HG03159 (cell line): ENCODE data around the gene LAMB1.
"Not testable (repeated sequence)": the region's sequence is repeated elsewhere in the genome, so short reads cannot be mapped to it uniquely, and the experiment has no call there.

ENCODE experiments used
- ATAC-seq: cut with Tn5 transposase; IDR thresholded peaks from one replicate; pipeline ENCODE4 v1.9.1; 2021; ENCODE audit warnings: mild to moderate bottlenecking, moderate library complexity; ENCODE audit not compliant: unreplicated experiment

The LAMB1 gene

GRCh38 chr7:107973861-107974260 is 29.1 kb downstream of the LAMB1 start:
- ATAC-seq: no peak

GRCh38 chr7:107972941-107973376 is 30.0 kb downstream of the LAMB1 start:
- ATAC-seq: no peak

GRCh38 chr7:107972075-107972482 is 30.9 kb downstream of the LAMB1 start:
- no peak for ATAC-seq

- no peak for ATAC-seq
These were observed 31.3 kb downstream of the LAMB1 start for GRCh38 chr7:107971613-107972012.

- no peak for ATAC-seq
These were observed 31.9 kb downstream of the LAMB1 start for GRCh38 chr7:107971100-107971499.

GRCh38 chr7:107969856-107970255 is 33.1 kb downstream of the LAMB1 start:
- no peak for ATAC-seq

GRCh38 chr7:107968449-107968848 is 34.5 kb downstream of the LAMB1 start:
- no peak for ATAC-seq

GRCh38 chr7:107967420-107967819 is 35.5 kb downstream of the LAMB1 start:
- no peak for ATAC-seq

- no peak for ATAC-seq
These were observed 36.2 kb downstream of the LAMB1 start for GRCh38 chr7:107966711-107967110.

- no peak for ATAC-seq
These were observed 38.5 kb downstream of the LAMB1 start for GRCh38 chr7:107964510-107964909.

GRCh38 chr7:107962817-107963216 is 40.1 kb downstream of the LAMB1 start:
- ATAC-seq: no peak

- no peak for ATAC-seq
These were observed 41.6 kb downstream of the LAMB1 start for GRCh38 chr7:107961405-107961804.

GRCh38 chr7:107960272-107960671 is 42.7 kb downstream of the LAMB1 start:
- no peak for ATAC-seq

- ATAC-seq: no peak
These were observed 43.4 kb downstream of the LAMB1 start for GRCh38 chr7:107959527-107959898.

GRCh38 chr7:107958764-107959526 is 44.0 kb downstream of the LAMB1 start:
- no peak for ATAC-seq

- no peak for ATAC-seq
These were observed 45.5 kb downstream of the LAMB1 start for GRCh38 chr7:107957436-107957835.

- not testable (repeated sequence) for ATAC-seq
These were observed 46.0 kb downstream of the LAMB1 start for GRCh38 chr7:107956950-107957349.

GRCh38 chr7:107955394-107955793 is 47.6 kb downstream of the LAMB1 start:
- ATAC-seq: no peak

- ATAC-seq: no peak
These were observed 49.0 kb downstream of the LAMB1 start for GRCh38 chr7:107953924-107954303.

- no peak for ATAC-seq
These were observed 49.6 kb downstream of the LAMB1 start for GRCh38 chr7:107953265-107953923.

- no peak for ATAC-seq
These were observed 51.1 kb downstream of the LAMB1 start for GRCh38 chr7:107951896-107952295.

- no peak for ATAC-seq
These were observed 51.7 kb downstream of the LAMB1 start for GRCh38 chr7:107951172-107951787.
